ENCODE measurements around the gene ESRRB.

- no peak for TF ChIP-seq CTCF (IDR thresholded peaks at IDR 0.05)
- TF ChIP-seq POLR2AphosphoS5 (IDR thresholded peaks at IDR 0.05): no peak
- TF ChIP-seq EP300 (IDR thresholded peaks at IDR 0.05): no peak
- no peak for TF ChIP-seq POLR2A (IDR thresholded peaks at IDR 0.05)
Observed at GRCh38 chr14:76450476-76450875, 74.5 kb downstream of the ESRRB start.

Measured in gastroesophageal sphincter (tissue), 3 donors.